Upper lobe of left lung (tissue), 6 donors: ENCODE results near the gene TOP2A. TPM values are rescaled to one million over a fixed set of nuclear protein-coding genes. Genes with fewer than 3 reads are reported as not detected.

Experiments used
- ATAC-seq, 2 donors: fragments of 200-7000 bp; cut with Tn5 transposase; one replicate each; pipeline ENCODE4 v1.9.1; 2022; ENCODE audit warnings: mild to moderate bottlenecking in 2 of 2, moderate library complexity in 2 of 2; ENCODE audit not compliant: low FRiP score in 2 of 2
- DNase-seq, 2 donors: peaks; one replicate each; pipeline ENCODE4 v3.0.0-alpha.2; 2019 to 2020
- H3K27ac ChIP-seq, 4 donors: fragments of 200-600 bp; sonication (generic); one replicate each; pipeline ENCODE4 v1.5.1; 2016 to 2019
- H3K27me3 ChIP-seq, 4 donors: fragments of 200-600 bp; sonication (generic); one replicate each; pipeline ENCODE4 v1.5.1; 2017 to 2019
- H3K36me3 ChIP-seq, 4 donors: fragments of 200-600 bp; sonication (generic); one replicate each; pipeline ENCODE4 v1.5.1; 2016 to 2019
- H3K4me1 ChIP-seq, 4 donors: fragments of 200-600 bp; sonication (generic); one replicate each; pipeline ENCODE4 v1.5.1; 2018 to 2019
- H3K4me3 ChIP-seq, 4 donors: fragments of 200-600 bp; sonication (generic); one replicate each; pipeline ENCODE4 v1.5.1; 2017 to 2019; ENCODE audit warnings: mild to moderate bottlenecking in 2 of 4, moderate library complexity in 1 of 4
- H3K9me3 ChIP-seq, 4 donors: fragments of 200-600 bp; sonication (generic); one replicate each; pipeline ENCODE4 v1.5.1; 2018 to 2019
- CTCF ChIP-seq, 6 experiments: fragments of 450-650 bp in 4 of 6; fragments of 200-600 bp in 2 of 6; sonication (generic) in 2 of 6; IDR thresholded peaks; one replicate each; pipeline ENCODE4 v1.5.1; 2016 to 2019; ENCODE audit warnings: antibody characterized with exemption in 6 of 6
- EP300 ChIP-seq, 4 donors: sonication (generic); formaldehyde crosslinking; IDR thresholded peaks; one replicate each; pipeline ENCODE4 v1.5.1; 2017; ENCODE audit warnings: antibody characterized with exemption in 4 of 4, control low read depth in 2 of 4
- POLR2A ChIP-seq, 4 donors: fragments of 450-650 bp; IDR thresholded peaks; one replicate each; pipeline ENCODE4 v1.5.1; 2016 to 2017; ENCODE audit warnings: antibody characterized with exemption in 4 of 4, mild to moderate bottlenecking in 2 of 4
- POLR2AphosphoS5 ChIP-seq, 2 donors: sonication (generic); formaldehyde crosslinking; IDR thresholded peaks; one replicate each; pipeline ENCODE4 v1.5.1; 2017; ENCODE audit warnings: antibody characterized with exemption in 2 of 2
- WGBS, 2 donors: methylation state at CpG; one replicate each; pipeline ENCODE4 v1.1.5; 2017 to 2018; 5-methylcytosine and 5-hydroxymethylcytosine counted together
- total RNA-seq, 6 donors: library from RNA; depleted of rRNA in 4 of 6; stranded (reverse); fragments of >200 nt in 4 of 6; gene quantifications; one replicate each; pipeline versions ENCODE4 v1.1.0 to v1.2.1, GENCODE V29; 2016 to 2021
- donor health status: DM: no; HTN: no; CAD: no; lungs with moderate emphysema.
- donor health status: DM: no; HTN: yes; CAD: no; lungs with severe emphysema.

Gene TOP2A
- total RNA-seq, 6 donors from 2014 or later, result under 0.01 to 14.5 (median 6.2) TPM

DNA sequence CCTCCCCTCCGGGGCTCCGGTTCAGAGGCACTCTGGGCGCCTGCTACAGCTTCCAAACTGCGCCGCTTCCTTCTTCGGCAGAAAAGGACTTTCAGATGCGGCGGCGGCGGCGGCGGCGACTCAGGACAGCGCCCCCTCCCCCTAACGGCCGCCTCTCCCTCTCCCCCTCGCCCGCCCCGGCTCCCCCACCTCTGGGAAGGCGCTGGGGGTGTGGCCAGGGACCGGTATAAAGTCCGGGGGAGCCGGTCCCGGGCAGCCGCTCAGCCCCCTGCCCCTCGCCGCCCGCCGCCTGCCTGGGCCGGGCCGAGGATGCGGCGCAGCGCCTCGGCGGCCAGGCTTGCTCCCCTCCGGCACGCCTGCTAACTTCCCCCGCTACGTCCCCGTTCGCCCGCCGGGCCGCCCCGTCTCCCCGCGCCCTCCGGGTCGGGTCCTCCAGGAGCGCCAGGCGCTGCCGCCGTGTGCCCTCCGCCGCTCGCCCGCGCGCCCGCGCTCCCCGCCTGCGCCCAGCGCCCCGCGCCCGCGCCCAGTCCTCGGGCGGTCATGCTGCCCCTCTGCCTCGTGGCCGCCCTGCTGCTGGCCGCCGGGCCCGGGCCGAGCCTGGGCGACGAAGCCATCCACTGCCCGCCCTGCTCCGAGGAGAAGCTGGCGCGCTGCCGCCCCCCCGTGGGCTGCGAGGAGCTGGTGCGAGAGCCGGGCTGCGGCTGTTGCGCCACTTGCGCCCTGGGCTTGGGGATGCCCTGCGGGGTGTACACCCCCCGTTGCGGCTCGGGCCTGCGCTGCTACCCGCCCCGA is 25.7 kb upstream of the TOP2A start, which contains the start of gene IGFBP4:
Gene IGFBP4, plus strand, starts transcription at position 255 of the 792 bp plus-strand sequence. Its CDS starts 286 bp downstream, at position 541.
- DNase-seq, result peak; percentile 84 to 96
- no peaks in the 10 kb centered on the region for H3K9me3 ChIP-seq
- peak within 1 kb of the TSS; percentile 51 to 71 (median 67) for H3K4me3 ChIP-seq
- peak within 1 kb of the TSS; percentile 85 to 92 (median 90) for H3K27ac ChIP-seq
- WGBS, 2 donors, result 0 to 1% methylated on average over 2 to 31 of the region's 98 CpGs
- H3K36me3 ChIP-seq, result no peaks in the 10 kb centered on the region
- no peaks in the 10 kb centered on the region for H3K27me3 ChIP-seq
- H3K4me1 ChIP-seq, result peaks cover 35 to 52% (median 51%) of the 10 kb centered on the region in 4 donors
- peak; percentile 75 to 87 for ATAC-seq
- TF ChIP-seq POLR2AphosphoS5 (IDR thresholded peaks at IDR 0.05) (peak in 1 of 2 donors; percentile 70), EP300 (IDR thresholded peaks at IDR 0.05) (no peak), POLR2A (IDR thresholded peaks at IDR 0.05) (peak in 3 of 4 donors; percentile 45 to 78 (median 64)), CTCF (IDR thresholded peaks at IDR 0.05) (peak; percentile 22 to 71 (median 52))

DNA sequence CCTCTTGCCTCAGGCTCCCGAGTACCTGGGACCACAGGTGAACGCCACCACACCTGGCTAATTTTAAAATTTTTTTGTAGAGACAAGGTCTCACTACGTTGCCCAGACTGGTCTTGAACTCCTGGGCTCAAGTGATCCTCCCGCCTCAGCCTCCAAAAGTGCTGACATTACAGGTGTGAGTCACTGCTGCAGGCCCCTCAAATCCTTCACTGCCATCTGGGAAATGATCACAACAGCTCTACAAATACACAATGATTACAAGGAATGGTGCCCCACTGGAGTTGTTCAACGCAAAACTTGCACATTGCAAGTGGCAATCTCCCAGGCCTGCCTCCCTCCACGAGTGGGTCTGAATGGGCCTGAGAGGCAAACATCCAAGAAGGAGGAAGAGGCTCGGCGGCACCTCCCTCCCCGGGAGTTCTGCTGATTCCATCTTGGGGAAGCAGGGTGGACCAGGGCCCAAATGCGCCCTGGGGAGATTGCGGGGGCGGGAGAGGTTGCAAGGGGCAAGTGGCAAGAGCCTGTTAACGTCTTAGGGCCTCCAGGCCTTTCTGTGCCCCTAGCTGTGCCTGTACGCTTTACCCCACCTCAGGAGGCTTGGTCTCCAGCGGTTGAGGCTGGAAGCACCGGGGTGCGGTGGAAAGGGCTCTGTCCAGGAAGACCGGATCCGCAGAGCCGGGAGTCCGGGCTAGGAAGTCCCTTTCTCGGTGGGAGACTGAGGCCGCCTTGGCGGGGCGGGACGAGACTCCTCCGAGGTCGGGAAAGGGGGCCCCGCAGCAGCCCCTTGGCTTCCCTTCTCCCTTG is 24.9 kb upstream of the TOP2A start:
- DNase-seq (no peak), ATAC-seq (peak; percentile 15 to 38)
- H3K27me3 ChIP-seq, result no peaks in the 10 kb centered on the region
- H3K9me3 ChIP-seq, result no peaks in the 10 kb centered on the region
- H3K4me1 ChIP-seq, result peaks cover 28 to 45% (median 43%) of the 10 kb centered on the region in 4 donors
- 22 to 34% methylated on average over 27 to 29 of the region's 29 CpGs for WGBS, 2 donors
- H3K4me3 ChIP-seq, result peak overlapping the region; percentile 18 to 71 (median 67)
- TF ChIP-seq EP300 (IDR thresholded peaks at IDR 0.05) (no peak), CTCF (IDR thresholded peaks at IDR 0.05) (peak in 1 of 6 experiments; percentile 32)
- no peaks in the 10 kb centered on the region for H3K36me3 ChIP-seq
- peak overlapping the region; percentile 85 to 92 (median 90) for H3K27ac ChIP-seq

GRCh38 chr17:40440166-40440565 is 22.5 kb upstream of the TOP2A start:
- 74 to 76% methylated on average over 3 to 4 of the region's 4 CpGs for WGBS, 2 donors
- Histone ChIP-seq H3K27me3 (no peaks in the 10 kb centered on the region), H3K4me3 (no peak overlapping the region), H3K36me3 (no peaks in the 10 kb centered on the region), H3K4me1 (peaks cover 18 to 31% (median 27%) of the 10 kb centered on the region in 4 donors), H3K9me3 (no peaks in the 10 kb centered on the region), H3K27ac (no peak overlapping the region)
- no peak for ATAC-seq
- no peak for DNase-seq
- TF ChIP-seq POLR2A (IDR thresholded peaks at IDR 0.05), result no peak
- no peak for TF ChIP-seq EP300 (IDR thresholded peaks at IDR 0.05)
- TF ChIP-seq POLR2AphosphoS5 (IDR thresholded peaks at IDR 0.05), result no peak
- TF ChIP-seq CTCF (IDR thresholded peaks at IDR 0.05), result no peak

GRCh38 chr17:40437095-40437732 is 19.5 kb upstream of the TOP2A start:
- DNase-seq, result no peak
- TF ChIP-seq POLR2AphosphoS5 (IDR thresholded peaks at IDR 0.05), result no peak
- TF ChIP-seq POLR2A (IDR thresholded peaks at IDR 0.05), result no peak
- TF ChIP-seq CTCF (IDR thresholded peaks at IDR 0.05), result no peak
- TF ChIP-seq EP300 (IDR thresholded peaks at IDR 0.05), result no peak

More at GRCh38 chr17:40437095-40437732, 19.5 kb upstream of the TOP2A start:
- no peak overlapping the region for H3K27ac ChIP-seq
- H3K4me1 ChIP-seq, result peaks cover 4 to 16% (median 11%) of the 10 kb centered on the region in 4 donors
- H3K36me3 ChIP-seq, result no peaks in the 10 kb centered on the region
- H3K9me3 ChIP-seq, result no peaks in the 10 kb centered on the region
- peak in 1 of 2 donors; percentile 16 for ATAC-seq
- WGBS, 2 donors, result 62 to 93% methylated on average over 3 to 5 of the region's 5 CpGs
- H3K4me3 ChIP-seq, result no peak overlapping the region
- H3K27me3 ChIP-seq, result no peaks in the 10 kb centered on the region
